Measurements from ENCODE around the gene HIKESHI.

The HIKESHI gene

GRCh38 chr11:86262387-86262786 lies 39.7 kb upstream of the HIKESHI start:
- no peak for DNase-seq
- H3K27ac ChIP-seq = no peak overlapping the region
- H3K4me3 ChIP-seq (ENCODE audit: low read depth, low read length) = no peak overlapping the region
- TF ChIP-seq, protein P1, sequence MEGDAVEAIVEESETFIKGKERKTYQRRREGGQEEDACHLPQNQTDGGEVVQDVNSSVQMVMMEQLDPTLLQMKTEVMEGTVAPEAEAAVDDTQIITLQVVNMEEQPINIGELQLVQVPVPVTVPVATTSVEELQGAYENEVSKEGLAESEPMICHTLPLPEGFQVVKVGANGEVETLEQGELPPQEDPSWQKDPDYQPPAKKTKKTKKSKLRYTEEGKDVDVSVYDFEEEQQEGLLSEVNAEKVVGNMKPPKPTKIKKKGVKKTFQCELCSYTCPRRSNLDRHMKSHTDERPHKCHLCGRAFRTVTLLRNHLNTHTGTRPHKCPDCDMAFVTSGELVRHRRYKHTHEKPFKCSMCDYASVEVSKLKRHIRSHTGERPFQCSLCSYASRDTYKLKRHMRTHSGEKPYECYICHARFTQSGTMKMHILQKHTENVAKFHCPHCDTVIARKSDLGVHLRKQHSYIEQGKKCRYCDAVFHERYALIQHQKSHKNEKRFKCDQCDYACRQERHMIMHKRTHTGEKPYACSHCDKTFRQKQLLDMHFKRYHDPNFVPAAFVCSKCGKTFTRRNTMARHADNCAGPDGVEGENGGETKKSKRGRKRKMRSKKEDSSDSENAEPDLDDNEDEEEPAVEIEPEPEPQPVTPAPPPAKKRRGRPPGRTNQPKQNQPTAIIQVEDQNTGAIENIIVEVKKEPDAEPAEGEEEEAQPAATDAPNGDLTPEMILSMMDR (IDR thresholded peaks at IDR 0.05; ENCODE audit: low read depth, low read length) = no peak
- H3K9me3 ChIP-seq (ENCODE audit: severe bottlenecking) = no peaks in the 10 kb centered on the region
- H3K27me3 ChIP-seq (ENCODE audit: insufficient read depth, low read depth, severe bottlenecking) = no peaks in the 10 kb centered on the region
- H3K36me3 ChIP-seq = peaks cover 49% of the 10 kb centered on the region

- H3K36me3 ChIP-seq = peaks cover 50% of the 10 kb centered on the region
- H3K27me3 ChIP-seq (ENCODE audit: insufficient read depth, low read depth, severe bottlenecking) = no peaks in the 10 kb centered on the region
- H3K9me3 ChIP-seq (ENCODE audit: severe bottlenecking) = no peaks in the 10 kb centered on the region
- DNase-seq = no peak
- TF ChIP-seq, protein P1 (IDR thresholded peaks at IDR 0.05; ENCODE audit: low read depth, low read length) = no peak
- no peak overlapping the region for H3K27ac ChIP-seq
- no peak overlapping the region for H3K4me3 ChIP-seq (ENCODE audit: low read depth, low read length)
These were observed 37.4 kb upstream of the HIKESHI start for GRCh38 chr11:86264649-86265048.

- Histone ChIP-seq H3K27me3 (ENCODE audit: insufficient read depth, low read depth, severe bottlenecking) (no peaks in the 10 kb centered on the region), H3K36me3 (peaks cover 53% of the 10 kb centered on the region), H3K9me3 (ENCODE audit: severe bottlenecking) (no peaks in the 10 kb centered on the region), H3K27ac (no peak overlapping the region), H3K4me3 (ENCODE audit: low read depth, low read length) (no peak overlapping the region)
- TF ChIP-seq, protein P1 (IDR thresholded peaks at IDR 0.05; ENCODE audit: low read depth, low read length) = no peak
- no peak for DNase-seq
These were observed 36.8 kb upstream of the HIKESHI start for GRCh38 chr11:86265194-86265593.

GRCh38 chr11:86269645-86270044 lies 32.4 kb upstream of the HIKESHI start:
- H3K27ac ChIP-seq = no peak overlapping the region
- H3K36me3 ChIP-seq = peaks cover 43% of the 10 kb centered on the region
- no peaks in the 10 kb centered on the region for H3K27me3 ChIP-seq (ENCODE audit: insufficient read depth, low read depth, severe bottlenecking)
- TF ChIP-seq, protein P1 (IDR thresholded peaks at IDR 0.05; ENCODE audit: low read depth, low read length) = no peak
- no peak for DNase-seq
- no peak overlapping the region for H3K4me3 ChIP-seq (ENCODE audit: low read depth, low read length)
- no peaks in the 10 kb centered on the region for H3K9me3 ChIP-seq (ENCODE audit: severe bottlenecking)

- TF ChIP-seq, protein P1 (IDR thresholded peaks at IDR 0.05; ENCODE audit: low read depth, low read length) = 0 out of 2 replicates have a peak, but pooled peaks have one; percentile 23
- Histone ChIP-seq H3K4me3 (ENCODE audit: low read depth, low read length) (no peak overlapping the region), H3K27me3 (ENCODE audit: insufficient read depth, low read depth, severe bottlenecking) (no peaks in the 10 kb centered on the region), H3K36me3 (peaks cover 51% of the 10 kb centered on the region), H3K27ac (no peak overlapping the region), H3K9me3 (ENCODE audit: severe bottlenecking) (no peaks in the 10 kb centered on the region)
- DNase-seq = no peak
These were observed 27.5 kb upstream of the HIKESHI start for GRCh38 chr11:86274503-86274902.

DNA sequence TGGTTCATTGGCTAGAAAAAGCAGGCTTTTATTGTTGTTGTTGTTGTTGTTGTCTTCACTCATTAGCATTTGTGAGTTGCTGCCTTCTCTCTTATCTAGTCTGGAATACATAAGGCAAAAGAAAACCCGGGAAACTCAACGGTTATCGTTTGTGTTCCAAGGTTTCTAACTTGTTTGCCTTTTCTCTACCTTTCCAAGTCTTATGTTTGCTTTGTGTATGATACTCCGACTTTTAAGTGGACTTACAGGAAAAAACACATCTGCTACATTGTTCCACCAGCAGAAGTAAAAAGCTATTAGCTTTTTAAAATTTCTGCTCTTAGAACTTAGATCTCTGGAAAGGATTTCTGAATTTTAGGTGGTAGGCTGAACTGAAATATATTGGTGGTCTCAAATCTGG lies 27.0 kb upstream of the HIKESHI start:
- TF ChIP-seq, protein P1 (IDR thresholded peaks at IDR 0.05; ENCODE audit: low read depth, low read length) = no peak
- Histone ChIP-seq H3K27me3 (ENCODE audit: insufficient read depth, low read depth, severe bottlenecking) (no peaks in the 10 kb centered on the region), H3K36me3 (peaks cover 47% of the 10 kb centered on the region), H3K4me3 (ENCODE audit: low read depth, low read length) (no peak overlapping the region), H3K27ac (no peak overlapping the region), H3K9me3 (ENCODE audit: severe bottlenecking) (no peaks in the 10 kb centered on the region)
- DNase-seq = no peak

Measured in WERI-Rb-1 (cell line).